Activated B cell treated with CpG ODN at 0.5 μM for 24 hours (primary cell): ENCODE results near the gene NOP53. TPM values are rescaled to one million over a fixed set of nuclear protein-coding genes. Genes with fewer than 3 reads are reported as not detected.
"Not testable (repeated sequence)": the region's sequence is repeated elsewhere in the genome, so short reads cannot be mapped to it uniquely, and the experiment has no call there.

Experiments used
- ATAC-seq: fragments of 200-7000 bp; cut with Tn5 transposase; one replicate; pipeline ENCODE4 v1.10.0; 2021; ENCODE audit warnings: low read depth, mild to moderate bottlenecking, moderate library complexity
- CTCF ChIA-PET: fragments of 350-600 bp; sonication (Branson Sonifier 250); formaldehyde crosslinking; loops from one replicate; lab custom pipeline; 2021; ENCODE audit warnings: antibody characterized with exemption; lab: Charles Lee
- POLR2A ChIA-PET: fragments of 350-600 bp; sonication (Branson Sonifier 250); formaldehyde crosslinking; loops from one replicate; lab custom pipeline; 2021; ENCODE audit warnings: antibody characterized with exemption; lab: Charles Lee
- DNase-seq: peaks from one replicate; pipeline ENCODE4 v3.0.0; 2022
- H3K27ac Mint-ChIP-seq: one replicate; pipeline ENCODE4 v1.8.0; 2020; ENCODE audit warnings: mixed read lengths
- H3K27me3 Mint-ChIP-seq: one replicate; pipeline ENCODE4 v1.8.0; 2021; ENCODE audit warnings: mixed read lengths
- H3K36me3 Mint-ChIP-seq: one replicate; pipeline ENCODE4 v1.8.0; 2021; ENCODE audit warnings: low read depth, mixed read lengths
- H3K4me1 Mint-ChIP-seq: one replicate; pipeline ENCODE4 v1.8.0; 2021; ENCODE audit warnings: mixed read lengths
- H3K4me3 Mint-ChIP-seq: one replicate; pipeline ENCODE4 v1.8.0; 2020; ENCODE audit warnings: mild to moderate bottlenecking, mixed read lengths
- H3K9me3 Mint-ChIP-seq: one replicate; pipeline ENCODE4 v1.8.0; 2020; ENCODE audit warnings: mixed read lengths
- CTCF ChIP-seq: fragments of 200-600 bp; IDR thresholded peaks from one replicate; pipeline ENCODE4 v1.8.0; 2022; ENCODE audit warnings: antibody characterized with exemption, mild to moderate bottlenecking
- intact Hi-C: fragments of 100-400 bp; cut with micrococcal nuclease; formaldehyde crosslinking; loops from one replicate; pipeline ENCODE4 v1.15.1; 2024
- total RNA-seq: library from RNA; stranded (reverse); gene quantifications from 2 replicates; pipeline ENCODE4 v1.2.3, GENCODE V29; 2022

NOP53 gene
- total RNA-seq, 1 donor from 2014 or later, result 695 TPM

GRCh38 chr19:47769534-47769933 lies 24.2 kb downstream of the NOP53 start:
- CTCF ChIA-PET, result no interaction called here
- POLR2A ChIA-PET, result no interaction called here

GRCh38 chr19:47771291-47771690 lies 25.9 kb downstream of the NOP53 start:
- CTCF ChIA-PET, POLR2A ChIA-PET: not testable (repeated sequence)

More at GRCh38 chr19:47769534-47769933, 24.2 kb downstream of the NOP53 start:
- Mint-ChIP-seq H3K27ac (no peak overlapping the region), H3K27me3 (peaks cover 1% of the 10 kb centered on the region), H3K36me3 (no peaks in the 10 kb centered on the region), H3K4me3 (no peak overlapping the region), H3K4me1 (no peaks in the 10 kb centered on the region), H3K9me3 (no peaks in the 10 kb centered on the region)
- no peak for ATAC-seq
- no peak for DNase-seq
- intact Hi-C loops, result no loop called here
- no peak for TF ChIP-seq CTCF

GRCh38 chr19:47776568-47776967 lies 31.2 kb downstream of the NOP53 start:
- intact Hi-C loops, result no loop called here

More at GRCh38 chr19:47771291-47771690, 25.9 kb downstream of the NOP53 start:
- H3K27ac Mint-ChIP-seq, H3K27me3 Mint-ChIP-seq, H3K4me3 Mint-ChIP-seq, H3K36me3 Mint-ChIP-seq, intact Hi-C loops, ATAC-seq, DNase-seq, H3K4me1 Mint-ChIP-seq, H3K9me3 Mint-ChIP-seq: not testable (repeated sequence)

GRCh38 chr19:47777245-47778048 lies 32.1 kb downstream of the NOP53 start:
- CTCF ChIA-PET, H3K9me3 Mint-ChIP-seq, H3K27ac Mint-ChIP-seq, ATAC-seq, H3K27me3 Mint-ChIP-seq, DNase-seq: not testable (repeated sequence)
- Mint-ChIP-seq H3K36me3 (peaks cover 16% of the 10 kb centered on the region), H3K4me1 (peaks cover 17% of the 10 kb centered on the region), H3K4me3 (peak overlapping the region; percentile 95)
- intact Hi-C loops, result loop anchor here (1.0 kb wide), 1 partner anchor 32 kb away; the partner anchor contains the start of gene NOP53
- POLR2A ChIA-PET, result interaction anchor here (0.7 kb wide), 1 partner anchor 32 kb away, joined by 4 read pairs; the partner anchor contains the start of gene NOP53

More at GRCh38 chr19:47776568-47776967, 31.2 kb downstream of the NOP53 start:
- DNase-seq, result no peak
- peaks cover 8% of the 10 kb centered on the region for H3K36me3 Mint-ChIP-seq
- ChIA-PET CTCF (no interaction called here), POLR2A (no interaction called here)
- H3K27me3 Mint-ChIP-seq, result no peaks in the 10 kb centered on the region
- no peak for ATAC-seq
- TF ChIP-seq CTCF, result no peak
- H3K4me1 Mint-ChIP-seq, result peaks cover 17% of the 10 kb centered on the region
- H3K27ac Mint-ChIP-seq, result no peak overlapping the region
- H3K4me3 Mint-ChIP-seq, result no peak overlapping the region
- H3K9me3 Mint-ChIP-seq, result no peaks in the 10 kb centered on the region

- no peak for TF ChIP-seq CTCF
- peak; percentile 81 for DNase-seq
- ChIA-PET CTCF (interaction anchor here (0.5 kb wide), 1 partner anchor 12 kb away, joined by 3 read pairs; no protein-coding TSS in a partner anchor), POLR2A (interaction anchor here (0.6 to 0.7 kb wide), 2 partner anchors 33 to 1756 kb away, joined by 3 to 4 read pairs; partner anchors contain the start of gene NOP53)
- intact Hi-C loops, result loop anchor here (1.0 kb wide), 1 partner anchor 33 kb away; the partner anchor contains the start of gene NOP53
- Mint-ChIP-seq H3K4me3 (peak within 1 kb of the TSS; percentile 95), H3K9me3 (no peaks in the 10 kb centered on the region), H3K4me1 (peaks cover 17% of the 10 kb centered on the region), H3K36me3 (peaks cover 21% of the 10 kb centered on the region), H3K27ac (peak within 1 kb of the TSS; percentile 91), H3K27me3 (no peaks in the 10 kb centered on the region)
- peak; percentile 96 for ATAC-seq
Observed at GRCh38 chr19:47778049-47778953, 33.0 kb downstream of the NOP53 start, which contains the start of gene SELENOW. Gene SELENOW (plus strand): TSS chr19:47778703. CDS start chr19:47778786, 83 bp downstream.
